ENCODE results near the gene CLIC3.

The CLIC3 gene

GRCh38 chr9:136978073-136978864 lies 18.1 kb downstream of the CLIC3 start:
- TF ChIP-seq, protein P1, sequence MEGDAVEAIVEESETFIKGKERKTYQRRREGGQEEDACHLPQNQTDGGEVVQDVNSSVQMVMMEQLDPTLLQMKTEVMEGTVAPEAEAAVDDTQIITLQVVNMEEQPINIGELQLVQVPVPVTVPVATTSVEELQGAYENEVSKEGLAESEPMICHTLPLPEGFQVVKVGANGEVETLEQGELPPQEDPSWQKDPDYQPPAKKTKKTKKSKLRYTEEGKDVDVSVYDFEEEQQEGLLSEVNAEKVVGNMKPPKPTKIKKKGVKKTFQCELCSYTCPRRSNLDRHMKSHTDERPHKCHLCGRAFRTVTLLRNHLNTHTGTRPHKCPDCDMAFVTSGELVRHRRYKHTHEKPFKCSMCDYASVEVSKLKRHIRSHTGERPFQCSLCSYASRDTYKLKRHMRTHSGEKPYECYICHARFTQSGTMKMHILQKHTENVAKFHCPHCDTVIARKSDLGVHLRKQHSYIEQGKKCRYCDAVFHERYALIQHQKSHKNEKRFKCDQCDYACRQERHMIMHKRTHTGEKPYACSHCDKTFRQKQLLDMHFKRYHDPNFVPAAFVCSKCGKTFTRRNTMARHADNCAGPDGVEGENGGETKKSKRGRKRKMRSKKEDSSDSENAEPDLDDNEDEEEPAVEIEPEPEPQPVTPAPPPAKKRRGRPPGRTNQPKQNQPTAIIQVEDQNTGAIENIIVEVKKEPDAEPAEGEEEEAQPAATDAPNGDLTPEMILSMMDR (IDR thresholded peaks at IDR 0.05; ENCODE audit: low read depth, low read length), result no peak
- DNase-seq (ENCODE audit: low read depth, low spot score), result peak; percentile 49
- in situ Hi-C loops (cut with HindIII; ENCODE audit: low sequenced_read_pairs), result no loop called here
- peak overlapping the region; percentile 45 for H3K4me3 ChIP-seq (ENCODE audit: low read depth, low read length)

DNA sequence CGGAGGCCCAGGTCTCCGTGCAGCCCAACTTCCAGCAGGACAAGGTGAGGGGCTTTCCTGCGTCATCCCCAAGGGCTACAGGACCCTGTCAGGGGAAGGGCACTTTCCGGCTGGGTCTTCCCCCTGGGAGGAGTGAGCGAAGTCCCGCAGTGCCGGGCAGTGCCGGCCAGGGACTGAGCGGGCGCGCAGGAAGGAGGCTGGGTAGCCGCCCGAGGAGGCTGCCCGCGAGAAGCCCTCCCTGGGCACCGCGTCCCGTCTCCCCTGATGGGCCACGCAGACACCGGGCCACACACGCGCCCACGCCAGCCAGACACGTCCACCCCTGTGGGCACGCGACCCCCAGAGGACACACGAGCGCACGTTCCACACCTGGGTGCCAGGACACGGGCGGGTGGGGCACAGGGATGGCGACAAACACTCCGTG lies 18.7 kb downstream of the CLIC3 start:
- DNase-seq (ENCODE audit: low read depth, low spot score), result no peak
- TF ChIP-seq, protein P1 (IDR thresholded peaks at IDR 0.05; ENCODE audit: low read depth, low read length), result no peak
- peak overlapping the region; percentile 45 for H3K4me3 ChIP-seq (ENCODE audit: low read depth, low read length)
- in situ Hi-C loops (cut with HindIII; ENCODE audit: low sequenced_read_pairs), result no loop called here

DNA sequence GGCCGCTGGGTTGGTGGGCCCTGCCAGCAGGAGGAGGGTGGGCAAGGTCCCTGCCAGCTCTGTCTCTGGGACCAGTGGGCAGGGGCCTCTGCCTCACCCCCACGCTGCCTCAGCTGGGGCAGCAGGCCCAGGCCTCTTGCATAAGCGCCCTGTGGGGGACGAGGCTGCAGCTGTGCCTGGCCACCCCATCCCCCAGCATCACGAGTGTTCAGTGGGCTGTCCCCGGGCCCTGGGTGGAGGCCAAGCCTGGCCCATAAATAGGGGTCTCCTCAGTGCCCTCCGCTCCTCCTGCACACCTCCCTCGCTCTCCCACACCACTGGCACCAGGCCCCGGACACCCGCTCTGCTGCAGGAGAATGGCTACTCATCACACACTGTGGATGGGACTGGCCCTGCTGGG lies 19.1 kb downstream of the CLIC3 start, which contains the start of gene PTGDS:
TSS of gene PTGDS (plus strand) at position 282 of the 400 bp plus-strand sequence. CDS start at position 357, 75 bp downstream.
- TF ChIP-seq, protein P1 (IDR thresholded peaks at IDR 0.05; ENCODE audit: low read depth, low read length), result no peak
- peak; percentile 18 for DNase-seq (ENCODE audit: low read depth, low spot score)
- in situ Hi-C loops (cut with HindIII; ENCODE audit: low sequenced_read_pairs), result no loop called here
- H3K4me3 ChIP-seq (ENCODE audit: low read depth, low read length), result peak within 1 kb of the TSS; percentile 45

GRCh38 chr9:136975644-136976043 lies 20.7 kb downstream of the CLIC3 start:
- TF ChIP-seq, protein P1 (IDR thresholded peaks at IDR 0.05; ENCODE audit: low read depth, low read length), result peak; percentile 32
- DNase-seq (ENCODE audit: low read depth, low spot score), result peak; percentile 17
- in situ Hi-C loops (cut with HindIII; ENCODE audit: low sequenced_read_pairs), result no loop called here
- H3K4me3 ChIP-seq (ENCODE audit: low read depth, low read length), result no peak overlapping the region

- in situ Hi-C loops (cut with HindIII; ENCODE audit: low sequenced_read_pairs), result no loop called here
- TF ChIP-seq, protein P1 (IDR thresholded peaks at IDR 0.05; ENCODE audit: low read depth, low read length), result no peak
- H3K4me3 ChIP-seq (ENCODE audit: low read depth, low read length), result no peak overlapping the region
- DNase-seq (ENCODE audit: low read depth, low spot score), result no peak
Measured at GRCh38 chr9:136974817-136975535, 21.4 kb downstream of the CLIC3 start.

DNA sequence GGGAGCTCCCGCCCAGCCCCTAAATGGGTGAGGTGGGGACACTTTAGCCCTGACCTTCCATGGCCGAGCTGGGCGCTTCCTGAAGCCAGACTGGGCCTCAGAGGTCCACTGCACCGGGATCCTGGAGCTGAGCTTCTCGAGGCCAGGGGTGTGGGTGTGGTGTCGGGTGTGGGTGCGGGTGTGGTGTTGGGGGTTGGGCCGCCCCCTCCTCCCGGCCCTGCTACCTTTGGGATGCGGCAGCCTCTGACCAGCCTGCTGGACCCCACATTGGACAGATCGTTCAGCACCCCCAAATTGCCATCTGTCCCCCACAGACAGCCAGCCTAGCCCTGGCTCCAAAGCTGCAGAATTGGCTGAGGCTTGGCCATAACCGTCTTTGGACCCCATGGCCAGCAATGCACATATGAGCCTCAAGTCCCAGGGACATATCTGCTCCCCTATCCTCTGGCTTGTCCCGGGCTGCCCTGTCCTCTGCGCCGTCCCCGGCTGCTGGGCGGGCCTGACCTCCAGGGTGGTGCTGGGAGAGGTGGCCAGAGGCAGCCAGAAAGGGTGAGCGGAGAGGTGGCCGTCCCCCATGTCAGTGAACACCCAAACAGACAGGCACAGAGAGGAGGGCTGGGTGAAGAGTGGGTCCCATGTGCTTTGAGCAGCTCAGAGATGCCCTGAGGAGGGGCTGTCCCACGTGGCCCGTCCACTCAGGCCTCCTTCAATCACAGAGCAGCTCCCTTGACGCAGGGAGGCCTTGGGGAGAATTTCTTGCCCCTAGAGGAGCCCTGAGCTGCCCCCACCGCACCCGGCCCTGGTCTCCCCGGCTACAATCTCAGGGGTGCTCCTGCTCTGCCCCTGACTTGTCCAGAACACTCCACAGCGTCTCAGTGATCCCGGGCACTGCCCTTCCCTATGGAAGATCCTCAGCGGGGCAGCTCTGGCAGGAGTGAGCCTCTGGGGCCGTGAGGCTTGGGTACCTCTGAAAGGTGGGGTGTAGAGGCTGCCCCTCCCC lies 22.4 kb downstream of the CLIC3 start:
- no peak overlapping the region for H3K4me3 ChIP-seq (ENCODE audit: low read depth, low read length)
- TF ChIP-seq, protein P1 (IDR thresholded peaks at IDR 0.05; ENCODE audit: low read depth, low read length), result no peak
- no peak for DNase-seq (ENCODE audit: low read depth, low spot score)
- in situ Hi-C loops (cut with HindIII; ENCODE audit: low sequenced_read_pairs), result no loop called here
